GM18526 (cell line): ENCODE data around the gene MPRIP.

Experiments
- POLR2A ChIP-seq: IDR thresholded peaks from 3 replicates; pipeline ENCODE4 v1.6.1; 2011; ENCODE audit not compliant: insufficient read length; ENCODE audit errors: extremely low read depth

Gene MPRIP

DNA sequence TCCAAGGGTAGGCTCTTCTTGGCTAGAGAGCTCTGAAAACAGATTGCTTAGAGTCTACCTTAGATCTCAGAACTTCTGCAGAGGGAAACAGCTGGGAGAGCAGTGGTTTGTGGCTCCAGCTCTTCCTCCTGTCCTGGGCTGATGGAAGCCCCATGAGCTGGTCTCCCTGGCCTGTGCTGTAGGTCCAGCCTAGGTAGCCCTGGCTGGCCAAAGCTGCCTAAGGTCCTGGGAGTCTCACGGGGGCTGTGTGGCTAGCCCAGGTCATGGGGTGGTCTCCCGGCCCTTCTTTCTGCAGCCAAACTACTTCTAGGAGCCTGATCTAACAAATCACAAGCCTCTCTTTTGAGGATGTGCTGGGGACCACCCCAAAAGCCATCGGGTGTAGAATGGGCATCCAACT is 75.7 kb downstream of the MPRIP start:
- TF ChIP-seq POLR2A, result no peak

DNA sequence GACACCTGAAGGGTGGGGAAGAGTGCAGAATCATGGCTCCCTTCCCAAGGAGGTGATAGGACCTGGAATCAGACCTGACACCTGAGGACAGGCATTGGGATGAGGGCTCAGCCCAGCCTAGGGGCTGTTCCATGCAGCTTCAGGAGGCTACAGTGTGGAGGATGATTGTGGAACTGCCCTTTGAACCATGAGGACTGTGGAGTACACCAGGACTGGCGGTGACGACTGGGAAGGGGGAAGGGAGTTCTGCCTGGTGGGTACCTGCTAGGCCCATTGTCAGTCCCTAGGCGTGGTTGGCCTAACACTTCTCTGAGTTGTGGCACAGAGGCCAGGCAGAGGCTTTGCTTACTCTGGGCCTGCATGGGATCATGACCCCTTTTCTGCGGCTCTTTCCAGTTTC is 76.1 kb downstream of the MPRIP start:
- TF ChIP-seq POLR2A, result no peak

DNA sequence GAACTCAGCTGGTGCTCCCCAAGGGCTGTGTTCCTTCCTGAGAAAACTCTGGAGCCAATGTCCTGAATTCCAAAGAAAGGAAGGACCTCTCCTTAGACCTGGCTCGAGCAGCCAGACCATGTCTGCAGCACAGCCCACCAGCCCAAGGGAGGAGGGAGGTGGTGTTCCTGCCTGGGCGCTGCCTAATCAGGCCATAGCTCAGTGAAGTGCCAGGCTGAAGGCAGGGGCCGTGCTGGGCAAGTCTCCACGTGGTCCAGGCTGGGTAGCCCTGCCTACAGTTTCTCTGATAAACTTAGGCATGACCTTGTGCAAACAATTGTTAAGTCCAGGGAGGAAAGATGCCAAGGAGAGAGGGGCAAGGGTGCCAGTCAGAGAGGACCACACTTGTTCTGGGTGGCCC is 76.8 kb downstream of the MPRIP start:
- TF ChIP-seq POLR2A, result no peak

DNA sequence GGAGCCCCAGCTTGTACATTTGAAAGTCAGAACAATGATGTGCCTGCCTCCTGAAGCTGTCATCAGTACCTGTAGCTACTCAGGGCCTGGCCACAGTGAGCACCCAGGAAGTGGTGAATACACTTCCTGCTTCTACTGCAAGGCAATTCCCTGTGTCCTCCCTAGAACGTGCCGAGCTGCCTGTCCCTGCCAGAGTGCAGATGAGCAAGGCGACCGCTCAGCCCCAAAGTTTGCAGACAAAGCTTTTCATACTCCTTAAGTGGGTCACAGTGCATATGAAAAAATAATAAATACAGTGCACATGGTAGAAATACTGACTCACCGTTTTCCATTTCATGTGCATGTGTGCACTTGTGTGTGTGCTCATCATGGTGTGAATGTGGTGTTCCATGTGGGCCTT is 77.3 kb downstream of the MPRIP start:
- TF ChIP-seq POLR2A, result no peak

DNA sequence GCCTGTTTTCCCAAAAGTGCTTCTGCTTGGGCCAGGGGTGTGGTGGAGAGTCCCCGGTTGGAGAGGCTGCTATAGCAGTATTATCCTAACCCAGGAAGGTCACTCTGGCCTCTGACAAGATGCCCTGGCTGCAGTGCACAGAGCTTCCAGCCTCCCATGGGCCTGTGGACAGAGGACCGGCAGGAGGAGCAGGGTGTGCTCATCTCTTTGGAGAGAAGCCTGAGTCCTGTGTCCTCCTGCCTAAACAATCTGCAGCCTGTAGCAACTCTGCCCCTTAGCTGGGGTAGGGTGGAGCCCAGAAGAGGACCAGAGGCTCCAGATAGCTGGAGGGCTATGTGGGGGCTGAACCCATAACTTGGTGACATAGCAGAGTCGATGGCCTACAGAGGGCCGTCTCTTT is 78.0 kb downstream of the MPRIP start:
- no peak for TF ChIP-seq POLR2A

DNA sequence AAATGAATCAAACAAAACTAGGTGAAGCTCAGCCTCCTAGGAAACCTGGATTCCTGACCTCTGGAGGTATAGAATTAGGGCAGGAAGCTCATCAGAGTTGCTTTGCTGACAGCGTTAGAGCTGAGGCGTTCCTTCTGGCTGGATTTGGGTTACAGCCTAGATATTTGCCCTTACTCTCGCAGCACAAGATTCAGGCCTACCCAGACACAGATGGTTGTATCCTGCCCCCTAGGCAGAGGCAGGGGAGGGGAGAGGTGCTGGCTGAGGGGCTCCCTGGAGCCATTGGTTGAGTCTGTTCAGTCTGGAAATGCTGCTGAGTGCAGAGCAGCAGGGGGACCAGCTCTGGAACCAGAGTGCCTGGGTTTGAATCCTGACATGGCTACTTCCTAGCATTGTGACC is 78.4 kb downstream of the MPRIP start:
- no peak for TF ChIP-seq POLR2A

DNA sequence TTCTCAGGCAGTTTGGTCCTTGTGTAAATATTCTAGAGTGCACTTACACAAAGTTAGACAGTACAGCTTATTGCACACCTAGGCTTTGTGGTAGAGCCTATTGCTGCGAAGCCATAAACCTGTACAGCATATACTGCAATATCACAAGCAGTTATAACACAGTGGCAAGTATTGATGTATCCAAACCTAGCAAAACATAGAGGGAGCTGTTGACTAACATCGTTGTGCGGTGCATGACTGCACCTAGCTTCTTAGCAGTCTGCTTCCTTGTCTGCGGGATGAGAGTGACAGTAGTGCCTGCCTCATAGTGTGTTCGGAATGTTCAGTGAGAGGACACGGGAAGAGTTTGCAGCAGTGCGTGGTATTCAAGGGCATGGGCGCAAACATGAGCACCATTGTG is 78.9 kb downstream of the MPRIP start:
- TF ChIP-seq POLR2A, result no peak

DNA sequence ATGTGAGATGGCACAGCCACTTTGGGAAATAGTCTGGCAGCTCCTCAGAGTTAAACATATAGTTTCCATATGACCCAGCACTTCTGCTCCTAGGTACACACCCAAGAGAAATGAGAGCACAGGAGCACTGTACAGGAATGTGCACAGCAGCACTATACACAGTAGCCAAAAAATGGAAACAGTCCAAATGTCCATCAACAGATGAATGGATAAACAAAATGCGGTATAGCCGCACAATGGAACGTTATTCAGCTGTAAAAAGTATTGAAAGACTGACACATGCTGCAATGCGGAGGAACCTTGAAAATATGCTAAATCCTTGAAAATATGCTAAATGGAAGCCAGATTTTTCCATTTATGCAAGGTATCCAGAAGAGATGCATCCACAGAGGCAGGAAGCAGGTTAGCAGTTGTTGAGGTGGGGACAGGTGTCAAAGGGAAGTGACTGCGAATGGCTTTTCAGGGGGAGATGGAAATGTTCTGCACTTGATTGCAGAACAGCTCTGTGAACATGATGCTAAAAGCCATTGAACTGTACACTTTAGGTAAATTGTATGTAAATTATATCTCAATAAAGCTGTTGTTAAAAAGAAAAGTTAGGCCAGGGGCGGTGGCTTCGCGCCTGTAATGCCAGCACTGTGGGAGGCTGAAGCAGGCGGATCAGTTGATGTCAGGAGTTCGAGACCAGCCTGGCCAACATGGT is 80.7 kb downstream of the MPRIP start:
- TF ChIP-seq POLR2A, result no peak

DNA sequence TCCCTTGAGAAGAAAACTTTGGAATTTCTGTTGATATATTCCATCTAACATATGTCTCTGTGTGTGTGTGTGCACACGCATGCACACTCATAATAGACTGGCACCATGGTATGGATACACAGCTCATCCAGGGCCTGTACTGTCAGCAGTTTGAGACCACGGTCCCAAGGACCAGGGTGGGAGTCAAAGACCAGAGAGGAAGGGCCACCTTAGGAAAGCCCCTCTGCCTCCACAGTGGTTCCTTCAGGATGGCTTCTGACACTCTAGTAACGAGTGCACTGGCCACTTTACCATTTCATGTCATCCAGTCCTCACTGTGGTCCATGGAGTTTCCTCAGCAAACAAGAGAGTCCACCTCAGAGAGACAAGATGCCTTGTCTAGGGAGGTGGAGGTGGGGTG is 82.1 kb downstream of the MPRIP start:
- TF ChIP-seq POLR2A, result no peak

DNA sequence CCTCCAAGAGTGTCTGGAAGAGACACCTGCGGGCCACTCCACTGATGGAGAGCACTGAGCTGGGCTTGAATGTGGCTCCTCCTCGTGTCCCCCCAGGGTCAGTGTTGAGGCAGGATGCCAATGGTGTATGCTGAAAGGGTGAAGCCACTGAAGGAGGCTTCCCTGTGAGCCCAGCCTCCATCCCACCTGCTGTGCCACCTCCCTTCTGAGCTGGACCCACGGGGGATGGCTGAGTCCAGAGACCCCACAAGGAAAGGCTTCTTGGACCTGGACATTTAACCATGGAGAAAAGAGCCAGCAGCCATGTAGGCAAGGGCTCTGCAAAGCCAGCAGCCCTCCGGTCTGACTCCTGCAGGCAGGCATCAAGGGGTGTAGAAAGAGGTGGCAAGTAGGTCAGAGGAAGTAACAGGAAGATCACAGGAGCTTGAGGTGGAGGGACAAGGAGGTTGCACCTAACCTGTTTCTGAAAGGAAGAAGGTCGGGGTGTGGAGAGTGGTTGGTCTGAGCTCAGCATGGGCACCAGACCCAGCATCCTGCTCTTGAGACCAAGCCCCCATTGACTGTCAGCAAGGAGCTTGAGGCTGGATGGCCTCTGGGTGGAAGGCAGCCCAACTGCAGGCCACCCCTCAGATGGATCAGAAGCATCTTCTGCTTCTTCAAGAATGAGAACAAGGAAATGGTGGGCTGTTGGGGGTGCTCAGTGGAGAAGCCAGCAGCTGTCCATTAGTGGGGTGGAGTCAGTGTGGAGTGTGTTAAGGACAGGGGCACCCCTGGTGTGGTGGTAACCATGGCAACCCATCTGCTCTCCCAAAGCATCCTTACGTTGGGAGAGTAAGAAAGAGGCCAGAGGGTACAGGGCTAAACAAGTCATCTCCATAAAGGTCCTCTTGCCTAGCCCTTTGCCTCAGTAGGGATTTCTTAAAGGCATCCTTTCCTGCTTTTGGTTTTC is 83.2 kb downstream of the MPRIP start:
- no peak for TF ChIP-seq POLR2A

DNA sequence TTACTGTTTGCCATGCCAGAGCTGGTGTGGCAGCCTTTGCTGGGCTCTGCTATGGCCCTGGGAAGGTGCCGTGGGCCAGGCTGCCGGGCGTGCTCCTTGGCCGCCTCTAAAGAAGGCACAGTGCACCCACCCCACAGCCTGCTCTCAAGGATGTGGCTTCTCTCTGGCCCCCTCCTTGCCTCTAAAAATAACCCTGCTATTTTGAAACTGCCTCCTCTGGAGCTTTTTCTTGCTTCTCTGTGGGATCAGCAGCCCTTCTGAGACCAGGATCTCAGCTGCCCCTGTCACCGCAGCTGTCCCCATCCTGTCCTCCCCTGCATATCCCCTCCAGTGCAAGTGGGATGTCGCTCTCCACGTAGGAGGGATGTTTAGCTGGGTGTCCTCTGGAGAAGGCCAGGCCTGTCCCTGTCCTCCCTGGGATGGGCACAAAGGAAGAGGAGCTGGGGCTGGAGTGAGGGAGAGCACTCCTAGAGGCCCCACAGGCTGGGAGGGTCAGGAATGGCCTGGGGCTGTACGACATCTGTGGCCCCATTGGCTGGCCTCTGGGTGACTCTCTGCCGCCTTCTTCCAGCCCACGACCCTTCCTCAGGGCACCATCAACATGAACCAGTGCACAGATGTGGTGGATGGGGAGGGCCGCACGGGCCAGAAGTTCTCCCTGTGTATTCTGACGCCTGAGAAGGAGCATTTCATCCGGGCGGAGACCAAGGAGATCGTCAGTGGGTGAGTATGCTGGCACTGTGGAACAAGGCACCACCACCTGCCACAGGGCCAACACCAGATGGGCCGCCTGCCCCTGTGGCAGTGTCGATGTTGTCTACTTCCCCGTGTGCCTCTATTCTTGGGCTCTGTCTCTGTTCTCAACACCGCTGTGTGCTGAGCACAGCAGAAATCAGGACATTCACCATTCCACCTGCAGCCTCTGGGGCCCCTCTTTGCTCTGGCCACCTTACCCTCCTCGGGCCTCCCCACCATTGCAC is 84.2 kb downstream of the MPRIP start:
- TF ChIP-seq POLR2A, result no peak

DNA sequence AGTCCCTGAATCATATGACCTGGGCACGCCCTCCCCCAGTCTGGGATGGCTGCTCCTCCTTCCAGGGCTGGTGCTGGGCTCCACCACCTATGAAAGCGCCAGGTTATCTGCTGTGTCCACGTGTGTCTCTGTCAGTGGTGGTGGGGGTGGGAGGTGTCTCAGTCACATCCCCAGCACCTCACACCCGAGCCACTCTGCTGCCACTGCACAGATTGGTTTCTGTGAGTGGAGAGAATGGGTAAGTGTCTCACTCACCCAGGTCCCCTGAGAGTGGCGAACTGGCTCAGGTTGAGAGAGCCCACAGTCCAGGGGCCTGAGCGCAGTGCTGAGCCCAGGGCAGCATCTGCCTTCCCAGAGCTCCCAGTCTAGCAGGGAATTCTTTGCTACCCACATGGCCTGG is 84.9 kb downstream of the MPRIP start:
- no peak for TF ChIP-seq POLR2A

DNA sequence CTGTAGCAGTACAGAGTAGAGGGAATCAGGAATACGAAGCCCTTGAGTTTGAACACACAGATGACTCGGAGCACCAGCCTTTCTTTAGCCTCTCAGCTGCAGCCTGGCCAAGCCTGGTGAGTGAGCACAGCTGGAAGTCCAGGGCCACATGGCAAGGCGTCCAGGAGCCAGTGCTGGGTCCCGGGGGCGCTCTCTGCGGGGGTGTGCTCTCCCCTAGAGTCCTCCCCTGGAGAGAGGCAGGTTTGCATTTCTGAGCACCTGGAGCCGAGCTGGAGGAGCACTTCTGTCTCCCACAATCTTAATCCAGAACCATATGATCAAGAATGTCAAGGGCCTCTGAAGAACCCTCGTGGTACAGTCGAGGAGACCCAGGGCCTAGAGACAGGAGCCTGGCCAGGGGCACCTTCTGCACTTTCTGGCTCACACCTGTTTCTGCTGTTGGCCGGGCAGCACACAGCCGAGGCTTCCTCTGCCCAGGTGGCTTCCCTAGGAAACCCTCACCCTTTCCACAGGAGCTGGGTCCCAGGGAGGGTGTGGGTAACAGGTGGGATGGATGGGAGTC is 85.6 kb downstream of the MPRIP start:
- TF ChIP-seq POLR2A, result no peak

DNA sequence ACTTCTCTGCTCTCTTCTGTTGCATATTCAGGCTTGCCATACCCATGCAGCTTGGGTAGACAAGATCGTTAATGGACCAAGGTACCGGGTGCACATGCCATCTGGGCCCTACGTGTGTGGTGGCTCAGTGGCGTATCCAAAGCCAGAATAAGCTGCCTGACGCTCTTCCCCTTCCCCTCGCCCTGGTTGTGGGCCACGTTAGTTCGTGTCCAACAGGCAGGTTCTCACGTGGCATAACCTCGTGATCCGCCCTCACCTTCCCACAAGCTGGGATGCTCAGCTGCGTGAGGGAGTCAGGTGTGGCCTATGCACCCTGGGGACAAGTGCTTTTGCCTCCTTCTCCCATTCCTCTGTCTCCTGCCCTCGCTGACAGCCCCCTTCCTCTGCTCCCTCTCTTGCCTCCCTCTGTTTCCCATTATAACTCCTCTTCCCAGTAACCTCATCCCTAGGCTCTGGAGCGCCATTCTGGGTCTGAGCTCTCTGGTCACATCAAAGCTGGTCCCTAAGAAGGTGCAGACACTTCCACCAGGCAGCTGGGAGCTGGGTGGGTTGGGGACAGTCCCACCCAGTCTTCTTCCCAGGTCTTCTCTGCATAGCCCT is 86.3 kb downstream of the MPRIP start:
- TF ChIP-seq POLR2A, result no peak

DNA sequence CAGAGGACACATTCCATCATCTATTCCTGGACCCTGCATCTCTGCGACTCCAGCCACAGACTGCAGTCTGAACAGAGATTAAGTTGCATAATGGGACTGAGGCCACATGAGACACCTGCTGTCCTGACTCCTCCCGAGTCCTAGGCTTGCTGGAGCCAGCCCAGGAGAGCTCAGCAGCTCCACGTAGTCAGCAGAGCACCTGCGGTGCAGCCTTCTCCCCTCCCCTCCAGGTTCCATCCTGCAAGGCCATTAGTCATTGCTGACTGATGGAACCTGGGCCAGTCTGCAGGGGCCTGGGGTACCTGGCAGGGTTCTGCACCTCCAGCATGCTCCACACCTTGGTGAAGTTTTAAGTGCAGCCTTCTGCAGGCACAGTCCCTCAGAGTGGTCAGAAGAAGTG is 87.2 kb downstream of the MPRIP start:
- TF ChIP-seq POLR2A, result no peak
